T-helper 1 cell (primary cell): Measurements from ENCODE around the gene ADTRP.

Source experiments
- DNase-seq, 5 donors: peaks; one replicate each; pipeline ENCODE4 v3.0.0-alpha.2; 2012 to 2020
- total RNA-seq, 4 donors: gene quantifications; one replicate each; lab custom pipeline; 2026; lab: John Stamatoyannopoulos, UW

Gene ADTRP
- 3.5 to 42.9 (median 7.5) reads per million in 4 donors for total RNA-seq

GRCh38 chr6:11778648-11779328, at the start of gene ADTRP:
Gene ADTRP, minus strand, starts transcription at chr6:11778803. Its CDS starts 44 bp downstream, at chr6:11778759.
- DNase-seq = no peak

- DNase-seq = no peak
Measured at GRCh38 chr6:11826779-11827178, 48.2 kb upstream of the ADTRP start.

DNA sequence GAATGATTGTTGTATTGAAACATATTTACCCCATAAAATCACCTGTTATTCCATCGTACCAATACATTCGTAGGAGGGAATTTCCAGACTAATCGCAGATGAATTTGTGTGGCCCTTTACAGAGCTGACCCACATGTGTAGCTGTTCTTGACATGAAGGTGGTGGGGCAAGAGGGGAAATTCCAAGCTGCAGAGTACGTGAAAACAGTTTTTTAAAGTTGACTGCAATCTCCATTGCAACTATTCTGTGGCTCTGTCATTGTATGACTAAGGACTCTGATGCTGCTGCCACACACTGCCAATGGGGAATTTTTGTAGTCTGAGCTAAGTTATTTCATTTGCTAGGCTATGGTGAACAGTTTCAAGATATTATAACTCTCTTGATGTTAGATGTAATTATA, 46.4 kb upstream of the ADTRP start:
- DNase-seq = peak in 1 of 5 donors; percentile 39

DNA sequence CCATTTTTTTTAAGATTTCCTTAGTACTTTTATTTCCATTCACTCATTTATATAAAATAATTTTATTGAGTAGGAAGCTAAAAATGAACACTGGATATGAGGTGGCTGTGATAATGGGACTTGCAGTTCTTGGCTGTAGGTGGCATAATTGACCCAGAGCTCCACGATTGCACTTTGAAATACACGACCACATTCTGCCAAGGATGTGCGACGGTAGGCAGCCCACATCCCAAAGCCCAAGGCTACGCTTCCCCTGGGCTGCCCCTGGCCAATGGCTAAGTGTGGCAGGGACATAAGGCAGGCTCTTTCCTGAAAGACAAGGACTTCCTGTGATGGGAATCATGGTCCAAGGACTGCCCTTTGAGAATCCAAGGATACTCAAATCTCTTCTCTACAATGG, 43.7 kb upstream of the ADTRP start:
- no peak for DNase-seq

GRCh38 chr6:11821781-11822180, 43.2 kb upstream of the ADTRP start:
- no peak for DNase-seq

DNA sequence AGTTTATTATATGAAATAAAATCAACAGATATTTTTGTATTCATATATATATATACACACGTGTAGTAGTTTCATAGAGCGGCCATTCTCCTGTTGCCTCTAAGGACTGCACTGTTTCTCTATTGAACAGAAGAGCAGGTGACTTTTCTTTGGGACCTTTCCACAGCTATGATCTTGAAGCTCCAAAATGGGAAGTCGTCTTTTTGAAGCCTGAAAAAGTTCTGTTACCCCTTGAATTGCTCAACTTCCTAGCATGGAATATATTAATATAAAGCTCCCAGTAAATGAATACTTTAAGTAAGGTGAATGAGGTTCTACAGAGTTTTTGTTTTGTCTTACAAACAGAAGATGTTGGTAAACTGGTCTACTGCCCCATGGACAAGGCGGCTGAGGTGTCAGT, 42.2 kb upstream of the ADTRP start:
- DNase-seq = no peak

DNA sequence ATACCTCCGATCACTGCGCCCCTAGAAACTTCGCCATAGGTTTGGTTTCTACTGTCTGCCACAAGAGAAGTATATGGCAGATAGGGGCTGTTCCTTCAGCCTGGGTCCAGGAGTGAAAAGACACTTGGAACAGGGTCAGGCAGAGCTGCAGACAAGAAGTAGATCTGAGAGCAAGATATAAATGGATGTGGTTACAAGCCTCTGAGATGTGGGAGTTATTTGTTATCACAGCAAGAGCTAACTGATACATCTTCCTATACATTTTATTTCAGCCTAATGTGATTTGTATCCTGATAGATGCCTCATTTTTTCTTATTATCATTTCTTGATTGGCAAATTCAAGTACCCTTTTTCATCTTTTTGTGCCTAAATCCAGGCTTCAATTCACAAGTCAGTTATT, 40.9 kb upstream of the ADTRP start:
- DNase-seq = no peak

- DNase-seq = no peak
Measured at GRCh38 chr6:11815231-11815630, 36.6 kb upstream of the ADTRP start.

DNA sequence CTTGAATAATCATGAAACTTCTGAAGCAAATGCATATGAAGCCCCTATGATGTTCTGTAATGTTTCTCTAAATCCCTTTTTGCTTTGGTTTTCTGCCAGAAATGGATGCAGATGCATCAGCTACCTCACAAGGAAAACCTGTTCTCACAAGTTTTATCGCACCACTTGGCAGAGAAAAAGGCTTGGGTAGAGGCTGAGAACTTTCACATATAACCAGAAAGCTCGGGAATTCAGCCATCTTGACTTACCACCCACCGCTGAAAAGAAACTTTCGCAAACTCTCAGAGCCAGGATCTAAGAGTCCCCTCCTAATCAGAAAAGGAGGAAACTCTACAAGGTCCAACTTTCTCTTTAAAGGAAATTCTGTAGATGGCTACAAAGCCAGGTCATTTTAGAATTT, 36.2 kb upstream of the ADTRP start:
- DNase-seq = no peak

GRCh38 chr6:11814106-11814505, 35.5 kb upstream of the ADTRP start:
- DNase-seq = no peak

DNA sequence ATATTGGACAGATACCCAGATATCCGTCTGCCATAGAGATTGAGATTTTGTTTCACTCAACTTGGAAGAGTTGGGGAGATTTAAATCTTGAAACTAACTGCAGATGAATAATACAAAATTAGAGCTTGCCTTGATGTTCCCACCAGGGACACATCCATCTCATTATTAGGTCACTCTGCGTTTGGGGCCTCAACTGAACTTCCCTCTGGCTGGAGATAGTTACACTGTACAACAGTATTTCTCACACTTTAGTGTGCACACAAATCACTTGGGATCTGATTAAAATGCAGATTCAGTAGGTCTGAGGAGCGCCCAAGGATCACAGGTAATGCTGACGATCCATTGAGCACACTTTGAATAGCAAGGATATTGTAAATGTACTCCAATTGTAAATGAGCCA, 35.0 kb upstream of the ADTRP start:
- DNase-seq = no peak

GRCh38 chr6:11812951-11813350, 34.3 kb upstream of the ADTRP start:
- DNase-seq = no peak

DNA sequence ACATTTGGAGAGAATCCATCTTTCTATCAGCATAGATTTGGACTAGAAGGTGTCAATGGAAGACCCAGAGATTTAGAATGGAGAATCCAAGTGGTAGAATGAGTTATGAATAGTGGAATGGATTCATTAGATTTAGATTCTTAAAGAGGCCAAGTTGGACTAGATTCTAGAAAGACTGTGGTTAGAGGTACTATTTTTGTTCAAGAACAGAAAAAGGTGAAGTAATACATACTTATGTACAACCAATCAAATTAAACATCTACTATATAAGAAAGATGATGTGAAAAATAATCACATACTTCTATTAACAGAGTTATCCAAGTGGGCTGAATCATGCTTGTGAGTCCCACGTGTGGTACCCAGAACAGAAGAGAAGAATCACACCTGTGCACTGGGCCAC, 33.8 kb upstream of the ADTRP start:
- DNase-seq = no peak

DNA sequence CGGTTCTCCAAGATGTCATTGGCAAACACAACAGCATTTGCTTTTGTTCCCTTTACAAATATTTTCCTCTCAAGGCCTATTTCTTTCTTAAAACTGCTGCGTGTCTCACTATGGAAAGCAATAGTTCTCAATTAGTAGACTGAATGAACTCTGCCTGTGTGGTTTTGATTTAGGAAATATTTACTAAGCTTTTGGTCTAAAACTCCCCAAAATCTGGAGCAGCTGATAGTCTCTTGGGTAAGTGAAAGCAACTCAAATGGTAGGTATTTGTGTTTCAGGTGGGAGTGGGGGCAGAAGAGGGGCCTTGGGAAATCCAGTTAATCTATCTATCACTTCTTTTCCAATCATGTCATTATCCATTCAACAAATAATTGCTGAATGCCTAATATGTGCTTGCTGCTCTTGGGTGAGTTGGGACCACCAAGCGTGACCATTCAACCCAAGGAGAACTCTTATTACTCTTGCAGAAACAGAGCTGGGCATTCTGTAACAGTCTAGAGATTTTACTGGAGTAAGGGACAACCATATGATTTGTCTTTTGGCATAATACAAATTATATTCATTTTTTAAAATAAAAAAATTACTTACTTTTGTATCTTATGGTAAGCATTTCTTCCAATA, 33.2 kb upstream of the ADTRP start:
- no peak for DNase-seq

DNA sequence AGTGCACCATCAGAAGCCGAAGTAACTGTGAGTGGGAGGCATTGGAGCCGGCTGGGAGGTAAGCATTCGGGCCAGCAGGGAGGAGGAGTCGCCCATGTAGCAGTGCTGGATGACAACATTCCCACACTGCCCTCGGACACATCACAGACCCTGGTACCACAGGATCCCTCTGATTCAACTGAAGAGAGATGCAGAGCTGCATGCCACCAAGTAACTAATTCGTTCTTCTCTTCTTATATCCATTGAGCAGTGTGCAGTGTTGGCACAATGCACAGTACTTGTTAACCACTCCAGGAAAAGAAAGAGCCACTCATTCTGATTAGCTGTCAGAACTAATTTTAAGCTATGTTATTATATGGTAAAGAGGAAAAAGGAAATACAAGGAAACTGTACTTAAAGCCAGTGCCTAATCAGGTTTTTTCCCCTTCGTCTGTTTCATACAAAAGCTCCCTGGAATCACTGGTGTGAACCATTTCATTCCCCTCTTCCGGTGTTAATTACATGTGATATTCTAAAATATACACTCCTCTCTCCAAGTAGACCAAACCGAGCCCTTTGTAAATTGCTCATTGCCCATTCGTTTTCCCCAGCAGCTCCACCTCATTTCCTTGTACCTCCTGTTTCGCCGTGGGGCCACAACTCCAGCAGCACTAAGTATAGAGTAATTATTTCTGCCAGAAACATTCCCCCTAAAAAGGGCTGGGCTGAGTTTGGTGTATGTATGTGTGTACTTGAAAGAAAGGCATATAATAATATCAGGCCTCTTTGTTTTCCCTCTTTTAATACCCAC, 32.4 kb upstream of the ADTRP start:
- no peak for DNase-seq

GRCh38 chr6:11810039-11810541, 31.5 kb upstream of the ADTRP start:
- no peak for DNase-seq

DNA sequence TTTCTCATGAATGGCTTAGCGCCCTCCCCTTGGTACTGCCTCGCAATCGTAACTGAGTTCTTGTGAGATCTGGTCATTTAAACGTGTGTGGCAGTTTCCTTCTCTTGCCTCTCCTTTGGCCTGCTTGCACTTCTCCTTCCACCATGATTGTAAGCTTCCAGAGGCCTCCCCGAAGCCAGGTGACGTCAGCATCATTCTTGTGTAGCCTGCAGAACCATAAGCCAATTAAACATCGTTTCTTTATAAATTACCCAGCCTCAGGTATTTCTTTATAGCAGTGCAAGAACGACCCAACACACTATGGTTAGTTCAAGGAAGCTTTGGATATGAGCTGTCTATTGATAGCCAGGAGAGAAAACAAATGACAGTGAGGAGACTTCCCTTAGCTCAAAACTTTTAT, 29.5 kb upstream of the ADTRP start:
- no peak for DNase-seq

DNA sequence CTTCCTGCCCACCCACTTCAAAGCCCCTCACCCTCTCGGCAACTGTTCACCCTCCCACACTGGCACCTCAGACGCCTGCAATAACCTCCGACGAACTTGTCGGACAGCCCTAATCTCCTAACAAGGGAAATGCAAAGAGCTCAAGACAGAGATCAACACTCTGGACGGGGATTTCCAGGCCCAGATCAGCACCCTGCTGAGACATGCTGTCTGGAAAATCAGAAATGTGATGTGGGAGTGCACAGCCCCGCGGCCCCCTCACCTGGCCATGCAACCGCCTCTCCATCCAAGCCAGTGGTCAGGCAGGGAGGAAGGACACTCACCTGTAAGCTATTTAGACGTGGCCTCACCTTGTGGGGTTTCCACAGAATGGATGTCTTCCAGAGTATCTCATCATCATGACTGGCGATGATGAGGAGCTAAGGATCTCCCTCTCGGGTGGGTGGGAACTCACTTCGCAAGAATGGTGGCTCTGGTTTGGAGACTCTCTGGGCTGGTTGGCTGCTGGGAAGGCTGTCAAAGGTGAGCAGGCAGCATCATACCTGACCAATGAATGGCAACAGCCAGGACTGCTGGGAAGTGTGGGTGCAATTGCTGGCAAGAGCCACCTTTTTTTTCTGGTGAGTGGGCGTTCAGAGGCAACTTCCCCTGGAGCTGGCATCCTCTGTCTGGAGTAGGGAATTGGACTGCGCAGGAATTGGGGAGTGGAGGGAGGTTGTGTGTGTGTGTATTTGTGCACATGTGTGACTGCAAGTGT, 28.1 kb upstream of the ADTRP start:
- peak in 1 of 5 donors; percentile 12 for DNase-seq

GRCh38 chr6:11805259-11806053, 26.9 kb upstream of the ADTRP start:
- no peak for DNase-seq

GRCh38 chr6:11804701-11805100, 26.1 kb upstream of the ADTRP start:
- DNase-seq = no peak

GRCh38 chr6:11804135-11804534, 25.5 kb upstream of the ADTRP start:
- DNase-seq = no peak

- no peak for DNase-seq
Measured at GRCh38 chr6:11803591-11803971, 25.0 kb upstream of the ADTRP start.
